ENCODE data around the gene RGS3.
"Not testable (repeated sequence)": the region's sequence is repeated elsewhere in the genome, so short reads cannot be mapped to it uniquely, and the experiment has no call there.

RGS3 gene

GRCh38 chr9:113639411-113639970 lies 176.0 kb downstream of the RGS3 start:
- not testable (repeated sequence) for H3K27me3 ChIP-seq (ENCODE audit: control insufficient read depth, insufficient read depth, low read length); H3K36me3 ChIP-seq (ENCODE audit: control insufficient read depth, insufficient read depth, low read length); H3K4me3 ChIP-seq (ENCODE audit: low read length); H3K9ac ChIP-seq (ENCODE audit: low read length); H3K4me1 ChIP-seq (ENCODE audit: control insufficient read depth, insufficient read depth, low read length)
- H3K27ac ChIP-seq (ENCODE audit: low read depth, low read length): peak overlapping the region; percentile 2

DNA sequence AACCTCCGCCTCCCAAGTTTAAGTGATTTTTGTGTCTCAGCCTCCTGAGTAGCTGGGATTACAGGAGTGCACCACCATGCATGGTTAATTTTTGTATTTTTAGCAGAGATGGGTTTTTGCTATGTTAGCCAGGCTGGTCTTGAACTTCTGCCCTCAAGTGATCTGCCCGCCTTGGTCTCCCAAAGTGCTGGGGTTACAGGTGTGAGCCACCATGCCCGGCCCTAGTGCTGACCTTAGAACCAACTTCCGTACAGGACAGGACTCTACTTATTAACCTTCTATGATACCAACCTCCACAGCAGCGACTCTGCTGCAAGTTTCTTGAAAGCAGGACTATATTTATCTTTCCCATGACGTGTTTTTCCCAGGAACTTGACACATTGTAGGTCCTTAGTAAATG lies 176.9 kb downstream of the RGS3 start:
- H3K4me1 ChIP-seq (ENCODE audit: control insufficient read depth, insufficient read depth, low read length): peaks cover 5% of the 10 kb centered on the region
- H3K27me3 ChIP-seq (ENCODE audit: control insufficient read depth, insufficient read depth, low read length): no peaks in the 10 kb centered on the region
- no peaks in the 10 kb centered on the region for H3K36me3 ChIP-seq (ENCODE audit: control insufficient read depth, insufficient read depth, low read length)
- H3K4me3 ChIP-seq (ENCODE audit: low read length): no peak overlapping the region
- no peak overlapping the region for H3K9ac ChIP-seq (ENCODE audit: low read length)
- no peak overlapping the region for H3K27ac ChIP-seq (ENCODE audit: low read depth, low read length)

- no peaks in the 10 kb centered on the region for H3K27me3 ChIP-seq (ENCODE audit: control insufficient read depth, insufficient read depth, low read length)
- no peaks in the 10 kb centered on the region for H3K36me3 ChIP-seq (ENCODE audit: control insufficient read depth, insufficient read depth, low read length)
- no peak overlapping the region for H3K9ac ChIP-seq (ENCODE audit: low read length)
Observed at GRCh38 chr9:113641100-113641885, 177.8 kb downstream of the RGS3 start.

GRCh38 chr9:113644321-113644720 lies 180.8 kb downstream of the RGS3 start:
- Histone ChIP-seq H3K9ac (ENCODE audit: low read length) (no peak overlapping the region), H3K4me3 (ENCODE audit: low read length) (no peak overlapping the region), H3K27ac (ENCODE audit: low read depth, low read length) (no peak overlapping the region), H3K4me1 (ENCODE audit: control insufficient read depth, insufficient read depth, low read length) (peaks cover 7% of the 10 kb centered on the region), H3K27me3 (ENCODE audit: control insufficient read depth, insufficient read depth, low read length) (no peaks in the 10 kb centered on the region), H3K36me3 (ENCODE audit: control insufficient read depth, insufficient read depth, low read length) (no peaks in the 10 kb centered on the region)

More at GRCh38 chr9:113641100-113641885, 177.8 kb downstream of the RGS3 start:
- Histone ChIP-seq H3K4me1 (ENCODE audit: control insufficient read depth, insufficient read depth, low read length) (peaks cover 5% of the 10 kb centered on the region), H3K4me3 (ENCODE audit: low read length) (no peak overlapping the region), H3K27ac (ENCODE audit: low read depth, low read length) (no peak overlapping the region)

- no peaks in the 10 kb centered on the region for H3K36me3 ChIP-seq (ENCODE audit: control insufficient read depth, insufficient read depth, low read length)
- peaks cover 7% of the 10 kb centered on the region for H3K4me1 ChIP-seq (ENCODE audit: control insufficient read depth, insufficient read depth, low read length)
- no peaks in the 10 kb centered on the region for H3K27me3 ChIP-seq (ENCODE audit: control insufficient read depth, insufficient read depth, low read length)
- H3K9ac ChIP-seq (ENCODE audit: low read length): no peak overlapping the region
- H3K4me3 ChIP-seq (ENCODE audit: low read length): no peak overlapping the region
- H3K27ac ChIP-seq (ENCODE audit: low read depth, low read length): no peak overlapping the region
Observed at GRCh38 chr9:113645227-113645977, 181.9 kb downstream of the RGS3 start.

DNA sequence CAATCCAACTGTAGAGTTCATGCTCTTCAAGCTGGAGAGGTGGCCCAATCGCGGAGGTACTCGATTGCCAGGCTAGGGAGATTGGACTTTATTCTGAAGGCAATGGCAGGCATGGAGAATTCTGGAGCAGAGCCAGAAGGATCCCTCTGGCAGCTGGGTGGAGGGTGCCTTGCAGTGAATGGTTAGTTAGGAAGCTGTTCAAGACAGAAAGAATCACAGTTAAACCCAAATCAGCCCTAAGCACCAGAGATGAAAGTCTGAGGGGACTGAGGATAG lies 182.4 kb downstream of the RGS3 start:
- H3K27me3 ChIP-seq (ENCODE audit: control insufficient read depth, insufficient read depth, low read length): no peaks in the 10 kb centered on the region
- H3K4me1 ChIP-seq (ENCODE audit: control insufficient read depth, insufficient read depth, low read length): peaks cover 7% of the 10 kb centered on the region
- no peak overlapping the region for H3K9ac ChIP-seq (ENCODE audit: low read length)
- H3K27ac ChIP-seq (ENCODE audit: low read depth, low read length): no peak overlapping the region
- H3K4me3 ChIP-seq (ENCODE audit: low read length): no peak overlapping the region
- H3K36me3 ChIP-seq (ENCODE audit: control insufficient read depth, insufficient read depth, low read length): no peaks in the 10 kb centered on the region

DNA sequence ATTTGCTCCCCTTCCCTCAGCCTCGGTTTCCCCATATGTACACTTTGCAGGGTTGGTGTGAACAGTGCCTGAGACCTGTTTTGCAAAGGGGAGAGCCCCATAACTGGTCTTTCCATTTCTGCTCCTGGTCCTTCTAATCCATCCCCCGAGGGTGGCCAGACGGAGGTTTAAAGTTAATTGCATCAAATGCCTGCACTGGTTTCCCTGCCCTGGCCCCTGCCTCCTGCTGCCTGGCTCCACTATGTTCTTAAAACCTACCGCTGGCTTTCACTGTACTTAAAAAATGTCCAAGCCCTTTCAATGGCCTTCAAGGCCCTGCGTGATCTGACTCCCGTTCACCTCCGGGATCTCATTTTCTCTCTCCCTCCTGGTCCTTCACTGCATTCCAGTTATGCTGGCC lies 183.0 kb downstream of the RGS3 start:
- Histone ChIP-seq H3K27ac (ENCODE audit: low read depth, low read length) (no peak overlapping the region), H3K4me3 (ENCODE audit: low read length) (no peak overlapping the region)

More for the DNA sequence above, 183.0 kb downstream of the RGS3 start:
- Histone ChIP-seq H3K4me1 (ENCODE audit: control insufficient read depth, insufficient read depth, low read length) (peaks cover 7% of the 10 kb centered on the region), H3K36me3 (ENCODE audit: control insufficient read depth, insufficient read depth, low read length) (no peaks in the 10 kb centered on the region), H3K9ac (ENCODE audit: low read length) (no peak overlapping the region), H3K27me3 (ENCODE audit: control insufficient read depth, insufficient read depth, low read length) (no peaks in the 10 kb centered on the region)

Measured in rectal smooth muscle tissue (tissue), 1 donor.